Fibroblast of the conjunctiva (primary cell): ENCODE results near the gene ZC3H15.
A peak's percentile ranks its signal among the peaks of the same experiment; 100 is the strongest.
"Not testable (repeated sequence)": the region's sequence is repeated elsewhere in the genome, so short reads cannot be mapped to it uniquely, and the experiment has no call there.

Experiments
- DNase-seq: peaks from one replicate; pipeline ENCODE4 v3.0.0-alpha.2; 2010; ENCODE audit warnings: low read depth

ZC3H15 gene

DNA sequence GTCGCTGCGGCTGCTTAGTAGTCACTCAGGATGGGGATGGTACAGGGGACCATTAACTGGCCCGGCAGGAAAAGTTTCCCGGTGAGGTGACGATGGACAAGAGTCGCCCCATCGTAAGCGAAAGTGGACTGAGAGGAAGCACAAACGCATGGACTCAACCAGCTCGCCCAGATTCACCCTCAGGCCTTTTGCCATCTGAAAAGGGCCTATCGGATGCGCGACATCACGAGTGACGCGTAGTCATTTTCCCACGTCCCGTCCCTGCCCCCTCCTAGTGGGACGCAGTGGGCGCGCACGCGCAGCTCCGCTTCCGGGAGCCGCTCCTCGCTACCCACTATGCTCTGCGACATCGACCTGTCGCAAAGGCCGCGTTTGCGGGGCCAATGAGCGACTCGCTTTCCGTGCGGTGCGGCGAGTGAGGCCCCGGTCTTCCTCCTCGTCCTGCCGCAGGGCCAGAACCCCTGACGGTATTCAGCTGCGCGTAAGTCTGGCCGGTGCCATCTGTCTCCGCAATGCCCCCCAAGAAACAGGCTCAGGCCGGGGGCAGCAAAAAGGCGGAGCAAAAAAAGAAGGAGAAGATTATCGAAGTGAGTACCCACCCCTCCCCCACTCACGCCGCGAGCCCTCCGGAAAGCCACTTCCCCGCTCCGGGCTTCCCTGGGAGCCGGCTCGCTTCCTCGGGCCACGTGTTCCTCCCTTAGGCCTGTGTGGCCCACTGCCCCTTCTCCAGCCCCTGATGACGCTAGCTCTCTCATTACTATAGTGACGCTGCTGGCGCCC, at the start of gene ZC3H15:
TSS of gene ZC3H15 (plus strand) at position 390 of the 780 bp plus-strand sequence. CDS start at position 513, 123 bp downstream.
- peak; percentile 95 for DNase-seq

DNA sequence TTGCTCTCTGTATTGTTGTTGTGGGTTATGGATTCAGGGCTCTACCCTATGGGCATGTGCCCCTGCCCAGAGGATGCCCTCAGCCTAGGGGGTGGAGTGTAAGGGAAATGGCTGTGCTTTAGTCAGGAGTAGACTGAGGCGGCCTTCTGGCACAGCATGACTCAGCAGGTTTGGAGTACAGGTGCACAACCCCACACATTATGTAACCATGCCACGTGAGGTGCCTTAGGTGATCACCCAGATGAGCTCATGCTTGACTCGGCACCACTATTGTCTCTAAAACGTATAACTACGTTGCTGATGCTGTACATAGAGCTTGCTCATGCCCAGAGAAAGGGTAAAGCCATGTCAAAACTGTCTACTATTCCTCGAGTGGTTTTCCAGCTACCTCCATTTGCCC, 48.3 kb upstream of the ZC3H15 start:
- no peak for DNase-seq

DNA sequence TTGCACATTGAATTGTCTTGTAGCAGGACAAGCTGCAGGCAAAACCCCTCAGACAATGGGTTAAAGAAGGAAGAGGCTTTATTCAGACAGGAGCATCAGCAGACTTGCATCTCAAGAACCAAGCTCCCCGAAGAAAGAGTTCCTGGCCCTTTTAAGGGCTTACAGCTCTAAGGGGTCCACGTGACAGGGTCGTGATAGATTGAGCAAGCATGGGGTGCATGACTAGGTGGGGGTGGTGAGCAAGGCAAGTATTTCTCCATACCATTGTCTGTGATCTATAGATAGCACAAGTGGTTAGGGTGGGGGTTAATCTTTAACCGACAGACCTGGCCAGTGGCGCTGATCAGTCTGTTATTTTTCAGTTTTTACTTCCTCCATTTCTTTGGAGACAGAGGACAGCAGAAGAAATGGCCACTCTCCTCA, 46.4 kb upstream of the ZC3H15 start:
- DNase-seq, result not testable (repeated sequence)

DNA sequence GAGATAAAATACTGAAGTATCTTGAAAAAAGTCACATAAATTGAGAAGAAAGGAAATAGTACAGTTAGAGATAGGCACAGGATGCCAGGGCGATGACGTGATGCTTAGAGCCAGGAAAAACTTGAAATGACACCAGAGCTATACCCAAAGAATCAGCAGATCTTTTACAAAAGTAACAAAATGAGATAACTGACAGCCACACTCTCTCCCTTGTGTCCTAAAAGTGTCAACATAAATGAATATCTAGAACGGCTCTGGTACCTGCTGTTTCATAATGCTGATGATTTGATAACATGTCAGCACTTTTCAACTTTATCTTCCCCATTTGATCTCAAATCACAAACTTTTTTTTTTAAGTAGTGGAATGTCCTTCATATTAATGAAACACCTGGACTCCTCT, 45.6 kb upstream of the ZC3H15 start:
- no peak for DNase-seq

DNA sequence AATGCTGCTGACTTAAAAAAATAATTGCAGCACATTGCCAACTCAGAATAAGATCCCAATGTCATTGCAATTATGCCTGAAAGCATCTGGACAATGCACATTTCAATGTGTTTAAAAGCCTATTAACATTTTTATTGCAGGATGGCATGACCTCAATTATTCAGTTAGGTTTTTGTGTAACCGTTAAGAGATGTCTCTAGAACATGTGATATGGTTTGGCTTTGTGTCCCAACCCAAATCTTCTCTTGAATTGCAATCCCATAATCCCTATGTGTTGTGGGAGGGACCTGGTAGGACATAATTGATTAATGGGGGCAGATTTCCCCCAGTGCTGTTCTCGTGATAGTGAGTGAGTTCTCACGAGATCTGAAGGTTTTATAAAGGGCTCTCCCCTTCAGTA, 43.2 kb upstream of the ZC3H15 start:
- DNase-seq, result no peak

DNA sequence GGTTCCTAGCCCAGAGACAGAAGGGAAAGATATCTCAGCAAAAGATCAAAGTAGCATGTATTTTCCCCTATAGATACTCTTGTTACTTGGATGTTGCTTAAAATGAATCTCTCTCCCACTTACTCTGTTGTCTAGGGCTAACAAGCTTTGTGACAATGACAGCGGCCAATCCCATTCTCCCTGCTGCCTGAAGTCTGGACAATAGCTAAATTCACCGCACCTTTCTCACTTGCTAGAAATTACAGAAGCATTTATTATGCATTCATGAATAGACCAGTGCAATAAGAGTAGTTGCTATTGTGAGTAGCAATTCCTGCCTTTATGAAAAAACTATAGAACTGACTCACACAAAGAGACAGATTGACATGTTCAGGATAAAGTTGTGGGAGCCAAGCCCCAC, 42.2 kb upstream of the ZC3H15 start:
- no peak for DNase-seq

DNA sequence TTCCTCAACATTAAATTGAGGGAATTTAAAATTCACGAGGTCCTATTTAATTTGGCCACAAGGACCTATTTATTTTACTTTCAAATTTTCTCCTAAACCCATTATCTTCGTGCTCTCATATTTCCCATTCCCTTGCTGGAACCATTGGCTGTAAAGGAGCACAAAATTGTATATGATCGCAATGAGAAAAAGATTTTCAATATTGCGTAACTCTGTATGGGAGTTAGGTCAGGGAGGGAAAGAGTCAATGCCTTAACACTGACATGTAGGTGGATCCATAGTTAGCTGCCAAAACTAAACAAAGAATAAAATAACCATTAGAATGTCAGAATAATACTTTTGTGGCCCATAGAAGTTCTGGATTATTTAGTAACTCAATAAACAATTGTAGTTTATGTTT, 40.6 kb upstream of the ZC3H15 start:
- no peak for DNase-seq

DNA sequence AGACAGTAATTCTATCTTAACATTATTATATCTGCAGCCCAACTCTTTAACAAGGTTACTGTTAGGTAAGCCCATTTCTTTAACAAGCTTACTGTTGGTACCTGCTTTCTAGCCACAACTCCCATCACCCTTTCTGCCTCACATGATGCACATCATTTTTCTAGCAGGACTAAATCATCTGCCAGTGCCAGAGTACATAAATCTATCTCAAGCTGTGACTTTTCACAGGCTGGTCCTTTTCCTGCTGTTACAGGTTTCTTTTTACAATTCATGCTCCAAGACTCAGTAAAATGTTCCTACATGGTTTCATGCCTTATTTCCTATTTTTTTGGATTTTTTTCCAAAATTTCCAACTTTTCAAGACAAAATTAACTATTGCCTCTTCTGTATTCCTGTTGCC, 30.4 kb upstream of the ZC3H15 start:
- DNase-seq, result no peak

DNA sequence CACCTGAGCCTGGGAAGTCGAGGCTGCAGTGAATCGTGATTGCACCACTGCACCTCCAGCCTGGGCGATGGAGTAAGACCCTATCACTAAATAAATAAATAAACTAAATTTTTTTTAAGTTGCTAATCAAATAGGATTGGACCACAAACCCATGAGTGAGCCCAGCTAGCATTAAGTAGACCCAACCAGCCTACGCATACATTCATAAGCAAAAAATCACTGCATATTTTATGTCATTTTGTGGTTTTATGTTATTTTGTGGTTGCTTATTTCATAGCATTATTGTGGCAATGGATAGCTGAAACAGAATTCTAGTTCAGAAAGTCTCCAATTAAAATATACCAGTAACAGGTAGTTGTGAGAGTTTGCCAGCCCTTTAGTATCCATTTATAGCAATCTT, 29.1 kb upstream of the ZC3H15 start:
- peak; percentile 9 for DNase-seq

DNA sequence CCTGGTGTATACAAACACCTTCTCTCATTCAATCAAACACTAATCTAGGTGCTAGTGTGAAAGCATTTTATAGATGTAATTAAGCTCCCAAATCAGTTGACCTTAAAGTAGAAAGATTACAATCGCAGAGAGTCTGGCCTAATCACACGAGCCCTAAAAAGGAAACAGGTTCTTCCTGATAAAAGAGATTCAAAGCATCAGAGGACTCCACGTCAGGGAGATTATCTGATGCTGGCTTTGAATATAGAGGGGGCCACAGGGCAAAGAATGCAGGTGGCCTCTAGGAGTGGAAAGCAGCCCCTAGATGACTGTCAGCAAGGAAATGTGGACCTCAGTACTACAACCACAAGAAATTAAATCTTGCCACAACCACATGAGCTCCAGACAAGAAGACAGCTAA, 28.2 kb upstream of the ZC3H15 start:
- no peak for DNase-seq

DNA sequence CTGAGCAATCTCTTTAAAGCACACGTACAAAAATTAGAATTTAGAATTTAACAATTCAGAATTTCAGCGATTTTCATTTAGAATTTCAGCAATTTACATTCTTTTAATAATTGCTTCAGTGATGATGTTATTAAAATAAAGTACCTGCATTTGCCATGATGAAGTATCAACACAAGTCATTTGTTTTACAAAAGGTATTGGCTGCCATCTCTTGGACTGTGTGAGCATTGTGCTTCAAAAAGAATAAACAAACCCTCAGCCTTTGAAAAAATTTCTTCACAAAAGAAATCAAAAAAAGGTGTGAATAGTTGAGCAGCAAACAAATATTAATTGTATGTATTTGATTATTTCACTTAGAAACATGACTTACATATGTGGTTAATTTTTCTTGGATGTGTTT, 27.1 kb upstream of the ZC3H15 start:
- DNase-seq, result peak; percentile 8

DNA sequence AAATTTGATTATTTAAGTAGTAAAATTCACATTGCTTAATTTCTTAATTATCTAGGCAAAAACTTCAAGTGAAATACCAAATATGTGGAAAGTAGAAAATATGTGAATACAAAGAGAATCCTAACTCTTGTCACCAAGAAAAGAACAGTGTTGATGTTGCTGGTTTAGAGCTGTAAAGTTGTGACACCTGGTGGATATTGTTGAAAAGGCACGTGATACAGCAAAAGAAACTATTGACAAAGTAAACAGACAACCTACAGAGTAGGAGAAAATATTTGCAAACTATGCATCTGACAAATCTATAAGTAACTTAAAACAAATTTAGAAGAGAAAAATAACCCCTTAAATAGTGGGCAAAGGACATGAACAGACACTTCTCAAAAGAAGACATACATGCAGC, 25.6 kb upstream of the ZC3H15 start:
- DNase-seq, result no peak

DNA sequence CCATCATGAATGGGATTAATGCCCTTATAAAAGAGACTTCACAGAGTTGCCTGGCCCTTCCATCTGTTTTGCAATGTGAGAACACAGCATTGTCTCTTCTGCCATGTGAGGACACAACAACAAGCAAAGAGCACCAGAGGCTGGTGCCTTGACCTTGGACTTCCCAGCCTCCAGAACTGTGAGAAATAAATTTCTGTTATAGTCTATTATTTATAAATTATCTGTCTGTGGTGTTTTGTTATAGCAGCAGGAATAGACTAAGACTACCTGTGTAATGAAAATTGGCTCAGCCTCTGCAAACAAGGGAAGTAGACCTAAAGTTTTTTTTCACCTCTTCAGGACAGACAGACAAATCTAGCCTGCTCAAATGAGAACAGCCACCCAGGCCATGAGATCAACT, 19.3 kb upstream of the ZC3H15 start:
- DNase-seq, result no peak

DNA sequence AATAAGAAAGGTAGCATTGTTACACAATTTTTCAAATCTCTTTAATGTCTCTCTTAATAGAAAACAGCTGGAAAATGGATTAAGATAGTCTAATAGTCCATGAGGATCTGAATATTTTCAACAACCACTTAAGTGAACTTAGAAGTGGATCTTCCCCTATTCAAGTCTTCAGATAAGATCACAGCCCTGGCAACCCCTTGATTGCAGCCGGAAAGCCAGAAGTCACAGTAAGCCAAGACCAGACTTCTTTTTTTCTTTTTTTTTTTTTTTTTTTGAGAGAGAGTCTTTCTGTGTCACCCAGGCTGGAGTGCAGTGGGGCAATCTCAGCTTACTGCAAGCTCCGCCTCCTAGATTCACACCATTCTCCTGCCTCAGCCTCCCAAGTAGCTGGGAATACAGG, 18.6 kb upstream of the ZC3H15 start:
- no peak for DNase-seq

DNA sequence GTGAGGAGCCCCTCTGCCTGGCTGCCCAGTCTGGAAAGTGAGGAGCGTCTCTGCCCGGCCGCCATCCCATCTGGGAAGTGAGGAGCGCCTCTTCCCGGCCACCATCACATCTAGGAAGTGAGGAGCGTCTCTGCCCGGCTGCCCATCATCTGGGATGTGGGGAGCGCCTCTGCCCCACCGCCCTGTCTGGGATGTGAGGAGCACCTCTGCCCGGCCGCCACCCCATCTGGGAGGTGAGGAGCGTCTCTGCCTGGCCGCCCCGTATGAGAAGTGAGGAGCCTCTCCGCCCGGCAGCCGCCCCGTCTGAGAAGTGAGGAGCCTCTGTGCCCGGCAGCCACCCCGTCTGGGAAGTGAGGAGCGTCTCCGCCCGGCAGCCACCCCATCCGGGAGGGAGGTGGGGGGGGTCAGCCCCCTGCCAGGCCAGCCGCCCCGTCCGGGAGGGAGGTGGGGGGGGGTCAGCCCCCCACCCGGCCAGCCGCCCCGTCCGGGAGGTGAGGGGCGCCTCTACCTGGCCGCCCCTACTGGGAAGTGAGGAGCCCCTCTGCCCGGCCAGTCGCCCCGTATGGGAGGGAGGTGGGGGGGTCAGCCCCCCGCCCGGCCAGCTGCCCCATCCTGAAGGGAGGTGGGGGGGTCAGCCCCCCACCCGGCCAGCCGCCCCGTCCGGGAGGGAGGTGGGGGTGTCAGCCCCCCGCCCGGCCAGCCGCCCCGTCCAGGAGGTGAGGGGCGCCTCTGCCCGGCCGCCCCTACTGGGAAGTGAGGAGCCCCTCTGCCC, 13.2 kb upstream of the ZC3H15 start:
- not testable (repeated sequence) for DNase-seq

DNA sequence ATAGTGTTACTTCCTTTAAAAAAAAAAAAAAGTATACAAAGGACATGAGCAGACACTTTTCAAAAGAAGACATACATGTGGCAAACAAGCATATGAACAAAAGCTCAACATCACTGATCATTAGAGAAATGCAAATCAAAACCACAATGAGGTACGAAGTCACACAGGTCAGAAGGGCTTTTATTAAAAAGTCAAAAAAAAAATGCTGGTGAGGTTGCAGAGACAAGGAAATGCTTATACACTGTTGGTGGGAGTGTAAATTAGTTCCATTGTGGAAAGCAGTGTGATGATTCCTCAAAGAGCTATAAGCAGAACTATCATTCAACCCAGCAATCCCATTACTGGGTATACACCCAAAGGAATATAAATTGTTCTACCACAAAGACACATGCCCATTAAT, 11.8 kb upstream of the ZC3H15 start:
- DNase-seq, result not testable (repeated sequence)

DNA sequence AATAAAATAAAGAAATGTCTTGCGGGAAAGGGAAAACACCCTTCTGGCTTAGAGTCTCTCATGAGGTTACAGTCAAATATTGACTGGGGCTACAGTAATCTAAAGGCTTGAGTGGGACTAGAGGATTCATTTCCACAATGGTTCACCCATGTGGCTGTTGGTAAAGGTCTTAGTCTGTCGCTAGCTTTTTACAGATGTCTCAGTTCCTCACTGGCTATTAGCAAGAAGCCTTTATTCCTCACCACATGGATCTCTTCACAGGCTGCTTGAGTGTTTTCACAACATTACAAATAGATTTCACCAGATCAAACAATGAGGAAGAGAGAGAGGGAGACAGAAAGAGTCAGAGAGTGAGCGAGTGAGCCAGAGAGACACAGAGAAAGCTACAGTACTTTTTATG, 8.3 kb upstream of the ZC3H15 start:
- no peak for DNase-seq

DNA sequence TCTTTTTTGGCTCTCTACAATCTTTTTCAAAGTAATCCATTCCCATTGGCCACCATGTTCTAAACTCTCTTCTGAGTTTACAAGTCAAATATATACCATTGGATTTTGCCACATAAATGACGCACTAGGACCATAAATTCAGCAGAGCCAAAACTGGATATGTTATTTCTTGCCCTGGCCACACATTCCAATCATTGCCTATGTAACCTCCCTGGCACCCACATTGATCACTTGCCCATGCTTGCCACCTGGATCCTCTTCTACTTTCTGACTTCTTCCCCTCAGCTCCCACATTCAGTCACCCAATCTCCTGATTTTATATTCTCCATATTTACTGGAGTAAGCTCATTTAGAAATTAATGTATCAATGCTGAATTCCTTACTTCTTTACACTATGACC, 5.1 kb upstream of the ZC3H15 start:
- DNase-seq, result no peak

DNA sequence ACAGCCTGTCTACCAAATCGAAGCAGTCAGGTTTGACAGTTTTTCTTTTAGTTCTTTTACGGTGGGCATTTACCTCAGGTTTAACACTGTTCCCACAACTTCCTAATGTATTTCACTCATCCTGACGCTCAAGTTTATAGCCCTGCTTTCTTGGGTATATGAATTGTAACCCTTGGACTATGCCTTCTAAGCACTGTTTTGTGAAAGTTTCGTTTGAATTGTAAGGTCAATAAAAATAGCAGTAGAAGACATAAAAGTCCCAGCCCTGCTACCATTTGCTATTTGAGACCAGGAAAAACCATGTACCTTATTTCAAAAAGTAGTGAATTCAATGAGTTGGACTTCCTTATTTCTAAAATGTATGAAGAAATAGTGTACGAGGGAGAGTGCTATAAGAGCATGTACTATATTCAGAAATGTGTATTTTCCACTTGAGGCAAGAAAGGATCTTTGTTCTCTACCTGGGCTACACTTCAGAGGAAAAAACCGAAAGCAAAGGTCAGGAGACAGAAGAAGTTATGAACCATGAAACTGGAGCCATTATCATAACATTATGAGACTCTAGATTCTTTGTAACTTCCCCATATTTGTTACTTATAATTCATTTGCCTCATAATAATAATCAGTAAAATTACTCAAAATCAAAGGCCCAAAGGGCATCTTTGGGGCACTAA, 1.9 kb upstream of the ZC3H15 start:
- DNase-seq, result no peak

DNA sequence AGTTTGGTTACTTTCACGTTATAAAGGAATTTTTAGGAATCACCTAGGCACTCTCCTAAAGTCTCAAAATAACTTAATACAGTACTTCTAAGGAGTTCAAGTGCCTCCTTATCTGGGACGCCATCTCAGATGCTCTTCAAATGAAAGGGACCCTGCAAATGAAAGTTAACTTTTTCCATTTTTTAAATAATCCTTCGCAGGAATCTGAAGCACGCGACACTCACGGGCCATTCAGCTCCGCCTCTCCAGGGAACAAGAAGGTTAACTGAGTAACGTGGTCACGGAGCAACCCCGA, 537 bp upstream of the ZC3H15 start:
- no peak for DNase-seq

DNA sequence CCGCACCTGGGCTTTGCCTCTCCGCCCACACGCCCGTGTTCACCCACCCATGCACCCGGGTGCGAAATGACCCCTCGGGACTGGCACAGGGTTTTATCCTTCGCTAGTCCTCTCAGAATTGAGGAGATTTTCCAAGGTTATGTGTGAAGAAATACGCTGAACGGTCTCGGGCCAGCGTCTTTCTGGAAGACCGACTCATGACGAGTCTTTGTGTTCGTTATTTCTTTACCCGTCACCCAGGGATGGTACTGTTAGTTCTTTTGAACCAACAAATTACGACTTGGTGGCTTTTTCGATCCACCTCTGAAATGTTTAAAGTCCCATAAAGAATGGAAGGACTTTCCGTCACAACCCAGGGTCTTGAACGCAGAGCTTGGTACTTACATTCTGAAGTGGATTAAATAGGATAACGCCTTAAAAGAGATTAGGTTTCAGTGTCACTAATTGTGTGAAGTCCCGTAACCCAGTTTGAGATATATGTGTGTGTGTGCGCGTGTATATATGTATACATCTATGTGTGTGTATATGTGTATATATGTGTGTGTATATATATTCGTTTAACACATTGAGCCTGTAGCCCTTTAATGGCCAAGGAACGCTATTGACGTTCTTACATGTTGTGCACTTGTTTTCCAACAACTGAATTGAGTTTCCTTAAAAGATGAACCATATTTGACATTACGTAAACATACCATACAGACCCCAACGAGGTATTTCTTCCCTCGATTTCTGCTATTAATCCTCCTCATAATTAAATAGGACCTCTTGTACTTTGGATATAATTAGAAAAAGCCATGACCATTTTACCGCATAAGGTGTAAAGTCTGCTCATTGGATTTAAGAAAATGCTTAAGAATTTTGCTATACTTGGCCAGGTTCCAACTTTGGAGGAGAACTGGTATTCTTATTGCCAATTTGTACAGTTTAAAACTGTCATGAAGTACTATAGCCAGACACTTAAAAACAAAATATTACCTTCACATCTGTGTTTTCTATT, 889 bp downstream of the ZC3H15 start:
- no peak for DNase-seq

DNA sequence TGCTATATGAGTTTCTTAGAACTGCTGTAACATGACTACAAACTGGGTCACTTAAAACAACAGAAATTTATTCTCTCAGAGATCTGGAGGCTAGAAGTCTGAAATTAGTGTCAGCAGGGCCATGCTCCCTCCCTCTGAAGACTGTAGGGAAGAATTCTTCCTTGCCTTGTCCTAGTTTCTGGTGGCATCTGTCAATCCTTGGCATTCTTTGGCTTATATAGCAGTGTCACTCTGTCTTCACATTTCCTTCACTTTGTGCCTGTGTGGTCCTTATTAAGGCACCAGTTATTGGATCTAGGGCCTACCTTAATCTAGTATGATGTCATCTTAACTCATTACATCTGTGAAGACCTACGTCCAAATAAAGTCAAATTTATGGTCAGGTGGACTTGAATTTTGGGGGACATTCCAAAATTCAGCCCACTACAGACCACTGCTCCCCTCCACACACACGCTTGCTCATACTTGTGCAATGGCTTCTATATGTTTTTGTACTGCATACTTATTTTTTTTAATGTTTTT, 7.6 kb downstream of the ZC3H15 start:
- DNase-seq, result no peak
